ENCODE results near the gene CYP27C1.
"Not testable (repeated sequence)": the region's sequence is repeated elsewhere in the genome, so short reads cannot be mapped to it uniquely, and the experiment has no call there.

The CYP27C1 gene

DNA sequence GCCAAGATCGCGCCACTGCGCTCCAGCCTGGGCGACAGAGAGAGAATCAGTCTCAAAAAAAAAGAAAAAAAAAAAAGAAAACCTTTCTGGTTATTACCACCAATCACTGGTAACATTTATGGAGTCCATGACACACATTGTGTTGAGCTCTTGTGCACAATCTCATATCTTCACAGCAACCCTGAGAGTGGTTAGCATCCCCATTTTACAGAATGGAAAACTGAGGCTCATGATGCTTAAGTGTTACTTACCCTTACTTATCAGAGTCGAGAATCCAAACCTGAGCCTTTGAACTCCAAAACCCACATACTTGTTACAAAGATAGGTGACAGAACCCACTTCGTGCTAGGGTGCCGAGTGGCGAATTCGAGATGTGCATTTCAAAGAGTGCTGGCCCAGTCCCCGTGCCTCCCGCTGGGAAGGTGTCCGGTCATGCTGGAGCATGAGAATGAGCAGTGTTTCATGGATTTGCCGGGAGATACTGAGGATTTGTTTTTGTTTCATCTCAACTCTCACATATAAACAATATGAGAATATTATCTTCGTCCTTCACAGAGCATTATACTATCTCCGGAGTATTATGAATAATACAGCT, 50.9 kb downstream of the CYP27C1 start:
- no peak for DNase-seq

DNA sequence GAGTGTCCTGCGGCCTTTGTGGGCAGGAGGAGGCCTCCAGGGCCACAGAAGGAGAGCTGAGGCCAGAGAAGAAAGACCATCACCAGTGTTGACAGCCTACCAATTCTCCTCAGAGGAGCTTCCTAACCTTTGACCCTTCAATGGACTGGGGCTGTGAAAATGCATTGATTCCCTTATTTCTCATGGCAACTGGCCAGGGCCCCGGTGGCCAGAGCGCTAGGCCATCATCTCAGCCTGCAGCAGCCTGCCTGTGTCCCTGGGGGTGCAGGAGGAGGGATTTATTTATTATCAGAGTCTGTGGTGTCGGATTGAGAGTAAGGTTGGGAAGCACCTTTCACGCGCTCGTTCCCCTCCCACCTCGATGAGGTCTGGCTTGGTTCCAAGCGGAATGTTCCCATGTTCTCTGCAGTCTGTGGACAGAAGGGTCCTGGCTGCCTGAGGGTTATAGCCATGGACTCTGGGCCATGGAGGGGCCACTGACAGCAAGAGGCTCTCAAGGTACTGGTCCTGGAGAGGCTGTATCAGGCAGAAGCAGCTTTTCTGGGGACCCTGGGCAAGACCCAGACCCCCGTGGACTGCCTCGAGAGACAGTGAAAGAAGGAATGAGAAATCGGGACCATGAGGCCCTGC, 53.8 kb downstream of the CYP27C1 start:
- DNase-seq, result no peak

DNA sequence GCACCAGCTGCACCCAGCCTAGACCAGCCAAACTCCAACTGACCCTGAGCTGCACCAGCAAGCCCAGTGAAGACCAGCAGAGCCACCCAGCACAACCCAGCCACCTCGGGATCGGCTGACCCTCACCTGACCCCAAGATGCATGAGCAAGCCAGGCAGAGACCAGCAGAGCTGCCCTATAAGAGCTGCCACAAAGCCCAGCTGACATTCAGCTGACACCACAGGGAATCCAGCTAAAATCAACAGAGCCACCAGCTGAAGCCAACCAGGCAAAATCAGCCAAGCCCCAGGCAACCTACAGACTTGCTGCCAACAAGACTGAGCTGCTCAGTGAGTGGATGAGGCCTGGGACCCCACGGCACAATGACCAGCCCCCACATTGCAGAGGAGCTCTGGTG, 54.6 kb downstream of the CYP27C1 start:
- no peak for DNase-seq

DNA sequence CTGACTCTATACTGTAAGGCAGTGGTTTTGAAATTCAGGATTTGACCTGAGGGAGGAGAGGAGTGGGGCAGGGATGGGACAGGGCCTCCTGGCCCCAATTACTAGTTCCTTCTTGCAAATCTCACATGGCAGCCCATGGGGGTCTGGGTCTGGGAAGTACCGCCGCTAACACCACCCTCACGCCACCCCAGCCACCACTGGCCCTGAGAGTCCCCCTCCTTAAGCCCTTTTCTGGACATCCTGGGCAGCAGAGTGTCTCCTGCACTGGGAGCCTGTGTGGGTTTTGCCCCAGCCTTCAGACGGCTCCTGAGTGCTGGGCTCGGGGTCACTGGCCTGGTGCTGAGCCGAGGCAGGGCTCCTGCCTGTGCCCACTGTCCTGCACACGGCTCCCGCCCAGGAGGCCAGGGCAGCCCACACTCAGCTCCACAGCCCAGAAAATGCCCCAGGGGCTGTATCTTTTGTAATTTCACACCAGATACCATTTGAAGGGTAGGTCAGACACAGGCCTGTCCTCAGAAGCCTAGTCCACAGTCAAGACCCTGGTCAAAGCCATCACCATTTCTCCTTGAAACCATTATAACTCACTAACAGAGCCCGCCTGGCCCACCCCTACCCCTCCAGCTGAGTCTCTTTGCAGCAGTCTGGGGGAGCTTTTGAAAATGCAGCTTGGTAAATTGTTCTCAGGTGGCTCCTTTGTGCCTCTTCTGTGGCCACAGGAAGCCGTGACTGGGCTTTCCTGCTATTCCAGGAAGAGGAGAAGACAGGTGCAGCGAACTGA, 55.1 kb downstream of the CYP27C1 start:
- no peak for DNase-seq

DNA sequence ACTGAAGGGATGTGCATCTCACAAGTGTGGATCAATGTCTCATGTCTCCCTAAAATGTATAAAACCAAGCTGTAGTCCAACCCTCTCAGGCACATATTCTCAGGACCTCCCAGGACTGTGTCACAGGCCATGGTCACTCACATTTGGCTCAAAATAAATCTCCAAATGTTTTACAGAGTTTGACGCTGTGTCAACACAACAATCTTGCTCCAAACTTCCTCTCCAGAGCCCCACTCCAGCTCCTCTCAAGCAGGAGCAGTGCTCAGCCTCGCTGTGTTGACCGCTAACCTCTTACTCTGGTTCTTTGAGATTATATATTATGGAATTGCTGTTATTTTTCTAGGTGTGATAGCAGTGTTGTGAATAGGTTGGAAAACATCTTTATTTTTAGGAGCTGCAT, 56.2 kb downstream of the CYP27C1 start:
- DNase-seq, result no peak

DNA sequence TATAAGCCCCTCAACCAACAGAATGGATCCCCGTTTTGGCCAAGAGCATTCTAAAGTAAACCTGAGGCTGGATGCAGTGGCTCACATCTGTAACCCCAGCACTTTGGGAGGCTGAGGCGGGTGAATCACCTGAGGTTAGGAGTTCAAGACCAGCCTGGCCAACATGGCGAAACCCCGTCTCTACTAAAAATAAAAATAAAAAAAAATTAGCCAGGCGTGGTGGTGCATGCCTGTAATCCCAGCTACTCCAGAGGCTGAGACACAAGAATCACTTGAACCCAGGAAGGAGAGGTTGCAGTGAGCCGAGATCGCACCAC, 57.1 kb downstream of the CYP27C1 start:
- DNase-seq, result not testable (repeated sequence)

DNA sequence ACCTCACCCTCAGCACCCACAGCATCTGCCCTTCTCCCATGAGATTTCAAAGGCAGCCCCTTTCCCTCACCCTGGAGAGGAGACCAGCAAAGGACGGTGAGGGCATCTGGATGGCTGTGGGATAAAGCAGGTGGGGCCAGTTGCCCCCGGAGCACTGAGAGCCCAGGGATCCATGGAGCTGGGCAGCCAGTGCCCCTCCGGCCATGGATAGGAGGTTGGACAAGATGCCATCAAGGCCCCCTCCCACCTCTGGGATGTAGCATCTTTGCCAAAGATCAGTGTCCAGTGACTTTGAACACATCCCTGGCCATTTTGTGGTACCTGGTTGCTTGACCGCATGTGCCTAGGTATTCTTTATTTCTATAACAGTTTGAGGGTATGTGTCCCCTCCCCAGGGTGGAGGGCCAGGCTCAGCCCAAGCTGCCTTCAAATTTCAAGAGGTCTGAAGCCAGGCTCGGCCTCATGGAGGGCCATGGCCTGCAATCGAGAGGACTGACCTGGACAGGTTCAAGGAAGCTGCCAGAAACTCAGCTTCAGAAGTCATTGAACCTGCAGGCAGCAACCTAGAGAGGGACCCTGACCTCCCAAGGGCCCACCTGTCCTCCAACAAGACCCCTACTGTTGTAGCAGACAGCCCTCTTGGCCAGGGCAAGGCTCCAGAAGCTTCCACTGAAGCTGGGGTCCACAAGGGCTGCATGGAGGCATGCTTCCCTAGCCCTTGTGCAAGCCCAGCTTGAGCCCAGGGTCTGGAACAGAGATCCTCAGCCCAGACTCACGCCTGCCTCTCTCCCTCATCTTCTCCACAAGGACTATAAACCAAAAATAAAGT, 57.6 kb downstream of the CYP27C1 start:
- DNase-seq, result no peak

DNA sequence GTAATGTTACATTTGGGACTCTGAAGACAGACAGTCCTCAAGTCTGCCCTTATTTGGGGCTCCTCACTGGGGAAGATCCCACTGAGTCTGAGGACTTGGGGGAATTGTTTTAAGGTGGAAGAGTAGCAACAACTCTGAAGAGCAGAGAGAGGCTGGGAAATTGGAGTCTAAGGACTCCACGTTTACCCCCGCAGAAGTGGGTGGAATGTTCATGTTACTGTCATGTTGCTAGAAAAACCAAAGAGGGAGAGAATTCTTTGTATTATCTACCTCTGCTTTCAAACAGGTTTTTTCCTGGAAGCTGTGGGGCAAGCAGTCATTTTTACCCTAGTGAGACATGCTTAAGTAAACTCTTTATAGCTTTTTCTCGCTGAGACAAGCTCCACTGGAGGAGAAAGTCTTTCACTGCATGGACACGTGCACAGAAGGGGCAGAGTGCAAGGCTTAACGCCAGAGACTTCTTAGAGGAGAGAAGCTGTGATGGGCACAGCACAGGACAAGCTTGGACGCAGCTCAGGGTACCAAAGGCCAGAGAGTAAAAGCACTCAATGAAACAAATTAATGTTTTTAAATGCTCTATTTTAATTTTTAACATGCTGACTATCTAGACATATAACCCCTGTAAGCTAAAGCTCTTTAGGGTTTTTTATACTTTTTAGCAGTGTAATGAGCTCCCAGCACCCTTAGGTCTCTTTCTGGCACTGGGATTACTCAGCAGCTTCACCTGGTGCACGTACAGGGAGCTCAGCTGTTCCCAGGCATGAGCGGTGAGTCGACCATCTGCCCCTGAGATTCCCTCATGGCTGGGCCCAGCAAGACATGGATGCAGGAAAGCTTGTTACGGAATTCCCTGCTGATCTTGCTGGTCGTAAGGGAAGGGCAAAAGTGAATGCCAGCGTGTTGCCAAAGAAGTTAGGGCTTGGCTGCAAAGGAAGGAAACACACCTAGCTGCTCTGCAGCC, 58.6 kb downstream of the CYP27C1 start:
- DNase-seq, result no peak

DNA sequence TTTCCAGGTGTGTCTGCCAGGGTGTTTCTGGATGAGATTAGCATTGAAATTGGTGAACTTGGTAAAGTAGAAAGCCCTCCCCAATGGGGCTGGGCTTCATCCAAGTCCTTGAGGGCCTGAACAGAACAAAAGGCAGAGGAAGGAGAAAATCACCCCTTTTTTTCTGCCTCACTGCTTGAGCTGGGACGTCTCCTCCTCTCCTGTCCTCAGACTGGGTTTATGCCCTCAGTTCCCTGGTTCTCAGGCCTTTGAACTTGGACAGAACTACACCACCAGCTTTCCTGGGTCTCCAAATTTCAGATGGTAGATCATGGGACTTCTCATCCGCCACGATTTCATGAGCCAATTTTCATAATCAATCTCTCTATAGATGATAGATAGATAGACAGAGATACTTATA, 59.4 kb downstream of the CYP27C1 start:
- no peak for DNase-seq

DNA sequence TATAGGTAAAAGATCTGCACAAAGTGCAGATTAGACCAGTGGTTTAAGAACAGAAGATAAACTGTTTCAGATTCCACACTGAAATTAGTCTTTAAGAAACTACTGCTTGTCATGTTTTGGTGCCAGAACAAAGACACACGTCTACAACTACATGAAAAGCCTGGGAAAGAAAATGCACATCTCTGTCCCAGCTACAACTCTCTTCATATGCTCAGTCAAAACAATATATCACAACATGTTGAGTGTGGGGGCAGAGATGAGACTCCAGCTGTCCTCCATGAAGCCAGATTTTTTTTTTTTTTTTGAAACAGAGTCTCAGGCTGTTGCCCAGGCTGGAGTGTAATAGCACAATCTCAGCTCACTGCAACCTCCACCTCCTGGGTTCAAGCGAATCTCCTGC, 60.6 kb downstream of the CYP27C1 start:
- DNase-seq, result no peak

DNA sequence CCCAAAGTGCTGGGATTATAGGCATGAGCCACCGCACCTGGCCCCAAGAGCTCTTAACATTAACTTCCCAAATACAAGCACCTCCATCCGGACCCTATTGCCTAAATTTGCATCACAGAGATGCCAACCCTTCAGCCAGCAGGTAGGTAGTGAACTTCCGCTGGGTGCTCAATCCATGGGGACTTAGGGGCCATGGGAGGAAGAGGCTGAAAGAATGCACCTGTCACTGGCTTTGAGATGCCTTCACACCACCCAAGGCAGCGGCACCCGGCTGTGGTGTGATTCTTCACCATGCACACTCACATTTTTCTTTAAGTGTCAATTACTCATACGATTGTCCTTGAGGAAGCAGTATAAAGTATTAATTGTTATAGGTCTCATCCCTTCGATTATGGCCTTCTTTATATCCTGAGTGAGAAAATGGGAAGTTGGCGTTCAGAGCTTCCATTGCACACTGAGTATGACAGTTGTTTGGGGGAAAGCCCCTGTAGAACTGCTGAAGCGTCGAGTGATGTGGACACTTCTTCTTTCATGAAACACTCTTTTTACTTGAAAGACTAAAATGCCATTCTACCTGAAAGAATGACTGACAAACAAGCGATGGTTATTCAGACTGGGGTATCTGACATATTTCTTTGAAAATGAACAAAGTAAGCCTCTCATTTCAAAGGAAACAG, 61.3 kb downstream of the CYP27C1 start:
- no peak for DNase-seq

DNA sequence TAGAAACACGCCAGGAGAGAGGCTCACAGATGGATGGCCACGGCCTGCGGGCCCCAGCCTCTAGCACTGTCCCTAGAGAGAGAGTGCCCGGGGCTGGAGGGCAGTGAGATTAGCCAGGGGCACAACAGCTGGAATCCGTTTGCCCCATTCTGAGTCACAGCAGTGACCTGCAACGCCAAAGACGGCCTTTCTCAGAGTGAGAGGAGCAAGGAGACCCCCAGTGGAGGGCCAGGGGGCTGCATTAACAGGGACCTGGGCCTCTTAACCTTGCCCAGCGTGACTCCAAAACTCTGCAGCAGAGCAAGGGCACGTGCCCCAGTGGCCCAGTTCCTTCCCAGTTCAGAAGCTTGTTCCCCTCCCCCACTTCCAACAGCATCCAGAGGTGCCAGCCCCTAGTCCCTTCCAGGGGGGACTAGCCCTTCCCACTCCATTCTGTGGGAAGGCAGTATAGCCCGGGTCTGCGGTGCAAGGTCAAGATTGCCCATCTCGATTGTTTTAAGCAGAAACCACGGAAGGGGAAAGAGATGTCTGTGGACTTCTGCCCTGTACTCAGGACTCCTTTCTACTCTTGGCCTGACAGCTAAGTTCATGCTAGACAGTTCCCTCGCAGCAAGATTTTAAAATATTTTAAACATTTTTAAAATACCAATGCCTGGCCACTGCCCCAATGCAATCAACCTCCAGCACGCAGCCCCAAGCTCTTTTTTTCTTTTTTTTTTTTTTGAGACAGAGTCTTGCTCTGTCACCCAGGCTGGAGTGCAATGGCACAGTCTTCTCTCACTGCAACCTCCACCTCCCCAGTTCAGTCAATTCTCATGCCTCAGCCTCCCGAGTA, 62.2 kb downstream of the CYP27C1 start:
- DNase-seq, result no peak

DNA sequence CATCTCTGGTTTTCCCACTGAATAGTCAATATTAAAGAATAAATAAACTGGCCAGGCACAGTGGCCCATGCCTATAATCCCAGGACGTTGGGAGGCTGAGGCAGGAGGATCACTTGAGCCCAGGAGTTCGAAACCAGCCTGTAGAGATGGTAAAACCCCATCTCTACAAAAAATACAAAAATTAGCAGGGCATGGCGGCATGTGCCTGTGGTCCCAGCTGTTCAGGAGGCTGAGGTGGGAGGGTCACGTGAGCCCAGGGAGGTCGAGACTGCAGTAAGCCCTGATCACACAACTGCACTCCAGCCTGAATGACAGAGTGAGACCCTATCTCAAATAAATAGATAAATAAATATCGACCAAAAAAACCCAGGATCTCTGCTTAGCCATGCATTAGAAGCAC, 63.0 kb downstream of the CYP27C1 start:
- no peak for DNase-seq

DNA sequence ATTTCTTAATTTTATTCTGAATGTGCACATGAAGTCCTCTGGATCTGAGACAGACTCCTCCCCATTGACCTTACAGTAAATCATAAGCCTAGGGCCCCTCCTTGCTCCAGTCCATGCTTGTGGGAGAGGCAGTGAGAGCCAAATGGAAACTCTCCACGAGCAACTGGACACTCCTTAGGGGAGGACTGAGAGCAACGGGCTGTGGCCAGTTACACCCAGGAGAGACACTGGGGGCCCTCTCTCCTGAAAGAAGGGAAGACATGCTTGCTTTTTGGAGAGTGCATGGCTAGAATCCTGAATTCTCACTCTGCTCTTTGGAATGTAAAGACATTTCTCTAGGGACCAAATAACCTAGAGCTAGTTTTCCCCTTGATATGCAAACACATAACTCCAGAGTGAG, 64.2 kb downstream of the CYP27C1 start:
- DNase-seq, result no peak

DNA sequence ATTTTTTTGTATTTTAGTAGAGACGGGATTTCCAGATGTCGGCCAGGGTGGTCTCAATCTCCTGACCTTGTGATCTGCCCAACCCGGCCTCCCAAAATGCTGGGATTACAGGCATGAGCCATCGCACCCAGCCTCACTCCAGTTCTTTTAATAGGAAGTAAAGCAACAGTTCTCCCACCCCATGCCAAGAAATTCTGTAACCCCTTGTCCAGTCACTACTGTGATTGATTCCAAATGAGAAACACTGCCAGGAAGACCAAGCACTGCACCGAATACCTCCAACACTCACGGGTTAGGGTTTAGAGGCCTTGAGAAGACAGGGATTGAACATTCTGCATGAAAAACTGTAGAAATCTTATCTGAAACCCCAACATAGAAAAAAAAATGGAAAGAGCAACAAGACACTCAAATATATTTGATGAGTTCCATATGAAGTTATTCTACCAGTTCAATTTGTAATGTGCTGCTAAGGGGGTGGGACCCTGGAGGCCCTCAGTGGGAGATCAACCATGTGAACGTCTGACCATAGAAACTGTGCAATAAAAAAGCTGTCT, 65.0 kb downstream of the CYP27C1 start:
- no peak for DNase-seq

DNA sequence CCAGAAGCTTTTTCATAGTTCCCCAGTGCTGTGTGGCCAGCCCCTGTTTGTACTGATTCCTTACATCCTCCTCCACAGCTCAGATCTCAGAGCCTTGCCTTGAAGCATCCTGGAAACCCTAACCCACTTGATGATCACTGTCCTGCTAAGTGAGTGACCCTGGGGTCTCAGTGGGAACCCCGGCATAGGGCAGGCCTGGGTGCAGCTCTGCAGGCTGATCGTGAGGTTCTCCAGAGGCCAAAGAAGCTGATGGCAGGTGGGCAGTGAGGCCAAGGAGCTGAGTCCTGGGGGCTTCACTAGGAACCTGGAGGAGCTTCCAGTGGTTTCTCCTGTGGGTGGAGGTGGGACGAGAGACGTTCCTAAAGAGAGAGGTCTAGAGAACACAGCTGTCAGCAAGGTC, 65.7 kb downstream of the CYP27C1 start:
- no peak for DNase-seq

DNA sequence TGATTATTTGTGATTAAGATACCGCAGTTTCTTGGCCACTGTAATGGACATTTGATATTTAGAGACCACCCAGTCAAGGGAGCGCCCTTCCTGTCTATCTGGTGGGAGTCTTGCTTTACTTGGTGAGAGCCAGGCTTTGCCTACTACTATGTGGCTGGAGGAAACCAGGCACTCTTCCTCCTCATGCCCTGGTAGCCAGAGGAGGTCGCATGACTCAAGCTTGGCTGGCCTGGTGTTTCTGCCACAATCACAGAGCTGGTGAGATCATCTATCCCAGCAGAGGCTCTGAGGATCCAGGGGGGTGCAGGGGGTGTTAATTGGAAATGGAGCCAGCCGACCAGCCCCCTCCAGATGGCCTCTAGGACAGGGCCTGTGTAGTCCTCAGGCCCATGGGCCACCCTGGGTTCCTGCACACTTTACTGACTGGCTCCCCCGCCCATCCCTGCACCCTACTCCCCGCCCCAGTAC, 66.4 kb downstream of the CYP27C1 start:
- DNase-seq, result no peak

DNA sequence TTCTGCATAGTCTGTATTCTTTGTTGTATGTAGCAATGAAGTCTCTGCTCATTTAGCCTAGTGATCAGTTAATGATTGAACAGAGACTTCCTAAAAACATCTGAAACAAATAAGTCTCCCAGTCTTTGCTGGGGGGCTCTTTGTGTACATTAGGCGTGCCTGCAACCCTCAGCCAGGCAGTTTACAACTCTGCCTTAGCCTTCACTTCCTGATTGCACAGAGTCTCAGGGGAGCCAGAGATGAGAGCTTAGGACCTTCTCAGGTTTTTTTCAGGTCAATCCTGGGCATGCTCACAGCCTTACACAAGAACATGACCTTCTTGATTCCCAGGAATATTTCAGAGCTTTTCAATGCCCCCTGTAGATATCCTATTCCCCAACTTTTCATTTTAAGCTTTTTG, 69.1 kb downstream of the CYP27C1 start:
- no peak for DNase-seq

DNA sequence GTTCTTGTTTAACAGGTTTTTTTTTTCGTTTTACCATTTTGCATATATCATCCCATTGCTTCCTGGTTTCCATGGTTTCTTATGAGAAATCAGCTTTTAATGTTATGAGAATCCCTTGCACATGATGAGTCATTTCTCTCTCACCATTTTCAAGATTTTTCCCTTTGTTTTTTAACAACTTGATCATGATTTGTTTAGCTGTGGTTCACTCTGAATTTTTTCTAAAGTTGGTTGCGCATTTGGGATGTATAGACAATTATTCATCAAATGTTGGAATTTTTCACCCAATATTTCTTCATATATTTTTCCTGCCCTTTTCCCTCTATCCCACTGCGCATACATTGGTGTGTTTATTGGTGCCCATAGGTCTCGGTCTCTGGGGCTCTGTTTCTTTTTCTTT, 70.7 kb downstream of the CYP27C1 start:
- DNase-seq, result no peak

DNA sequence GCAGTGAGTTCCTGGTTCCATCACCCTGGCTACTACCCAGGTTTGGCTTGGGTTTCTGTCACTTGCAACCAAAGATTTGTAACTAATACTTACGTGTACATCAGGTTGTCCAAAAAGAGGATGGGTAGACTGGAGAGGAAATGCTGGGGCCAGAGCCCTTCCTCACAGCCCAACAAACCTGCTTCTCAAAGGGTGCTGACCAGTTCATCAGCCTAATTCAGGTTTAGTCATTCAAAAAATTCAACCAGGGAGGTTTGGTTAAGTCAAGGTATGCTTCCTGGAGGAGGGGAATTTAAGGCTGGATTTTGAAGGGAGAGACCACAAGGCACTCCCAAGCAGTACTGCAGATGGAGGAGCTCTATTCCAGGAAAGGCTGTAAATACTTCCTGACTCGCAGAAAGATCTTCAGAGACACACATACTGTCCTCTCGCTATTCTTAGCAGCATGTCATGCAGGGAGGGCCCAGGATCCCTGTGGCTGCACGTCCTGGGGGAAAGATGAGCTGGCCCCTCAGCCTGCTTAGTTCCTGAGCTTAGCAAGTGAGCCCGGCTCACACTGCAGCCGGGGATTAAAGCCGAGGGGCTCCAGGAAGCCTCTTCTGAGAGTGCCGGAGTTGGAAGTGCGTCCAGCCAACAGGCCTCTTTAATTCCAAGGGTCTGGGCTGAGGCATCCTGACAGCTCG, 73.1 kb downstream of the CYP27C1 start:
- DNase-seq, result no peak

Data from activated CD4-positive, alpha-beta T cell treated with anti-CD3 and anti-CD28 coated beads for 1 hour (primary cell).